ENCODE data around the gene SLC8A2.

- TF ChIP-seq CTCF (IDR thresholded peaks at IDR 0.05) (no peak), POLR2A (IDR thresholded peaks at IDR 0.05) (no peak)
Measured at GRCh38 chr19:47422417-47423163, 49.1 kb downstream of the SLC8A2 start.

All from transverse colon (tissue), 3 donors.